IPS-11a (cell line): ENCODE measurements around the gene NSF.
"Not testable (repeated sequence)": the region's sequence is repeated elsewhere in the genome, so short reads cannot be mapped to it uniquely, and the experiment has no call there.

ENCODE experiments used
- H3K4me3 ChIP-seq: one replicate; pipeline ENCODE4 v1.5.1; 2013; ENCODE audit warnings: low read depth, low read length, control low read depth

The NSF gene

GRCh38 chr17:46628753-46629436 is 38.4 kb downstream of the NSF start:
- not testable (repeated sequence) for H3K4me3 ChIP-seq

- H3K4me3 ChIP-seq: not testable (repeated sequence)
These were observed 41.7 kb downstream of the NSF start for GRCh38 chr17:46632146-46632545.

GRCh38 chr17:46634844-46635243 is 44.4 kb downstream of the NSF start:
- not testable (repeated sequence) for H3K4me3 ChIP-seq

- not testable (repeated sequence) for H3K4me3 ChIP-seq
These were observed 51.6 kb downstream of the NSF start for GRCh38 chr17:46641861-46642656.

- H3K4me3 ChIP-seq: not testable (repeated sequence)
These were observed 56.8 kb downstream of the NSF start for GRCh38 chr17:46647251-46647650.

- H3K4me3 ChIP-seq: not testable (repeated sequence)
These were observed 57.3 kb downstream of the NSF start for GRCh38 chr17:46647688-46648278.

- not testable (repeated sequence) for H3K4me3 ChIP-seq
These were observed 58.8 kb downstream of the NSF start for GRCh38 chr17:46649246-46649645.

GRCh38 chr17:46652024-46652643 is 61.7 kb downstream of the NSF start:
- not testable (repeated sequence) for H3K4me3 ChIP-seq

GRCh38 chr17:46658235-46658634 is 67.8 kb downstream of the NSF start:
- not testable (repeated sequence) for H3K4me3 ChIP-seq

GRCh38 chr17:46659702-46660101 is 69.2 kb downstream of the NSF start:
- H3K4me3 ChIP-seq: not testable (repeated sequence)

- H3K4me3 ChIP-seq: not testable (repeated sequence)
These were observed 72.7 kb downstream of the NSF start for GRCh38 chr17:46663123-46663522.

- H3K4me3 ChIP-seq: not testable (repeated sequence)
These were observed 73.1 kb downstream of the NSF start for GRCh38 chr17:46663552-46663951.

GRCh38 chr17:46665969-46666368 is 75.5 kb downstream of the NSF start:
- H3K4me3 ChIP-seq: not testable (repeated sequence)

GRCh38 chr17:46670789-46671188 is 80.3 kb downstream of the NSF start:
- not testable (repeated sequence) for H3K4me3 ChIP-seq

GRCh38 chr17:46672777-46673176 is 82.3 kb downstream of the NSF start:
- not testable (repeated sequence) for H3K4me3 ChIP-seq

GRCh38 chr17:46677819-46678218 is 87.3 kb downstream of the NSF start:
- not testable (repeated sequence) for H3K4me3 ChIP-seq

- H3K4me3 ChIP-seq: not testable (repeated sequence)
These were observed 93.2 kb downstream of the NSF start for GRCh38 chr17:46683653-46684052.

- H3K4me3 ChIP-seq: not testable (repeated sequence)
These were observed 94.8 kb downstream of the NSF start for GRCh38 chr17:46685284-46685683.

- H3K4me3 ChIP-seq: not testable (repeated sequence)
These were observed 101.7 kb downstream of the NSF start for GRCh38 chr17:46692196-46692595.

- H3K4me3 ChIP-seq: not testable (repeated sequence)
These were observed 102.8 kb downstream of the NSF start for GRCh38 chr17:46693283-46693682.

- H3K4me3 ChIP-seq: not testable (repeated sequence)
These were observed 106.1 kb downstream of the NSF start for GRCh38 chr17:46696522-46696921.

GRCh38 chr17:46699014-46699413 is 108.5 kb downstream of the NSF start:
- not testable (repeated sequence) for H3K4me3 ChIP-seq
